NCI-H1092 (cell line): ENCODE results near the gene SIGLEC7.

Experiments
- DNase-seq: peaks from one replicate; lab custom pipeline; 2025; lab: John Stamatoyannopoulos, UW

The SIGLEC7 gene

DNA sequence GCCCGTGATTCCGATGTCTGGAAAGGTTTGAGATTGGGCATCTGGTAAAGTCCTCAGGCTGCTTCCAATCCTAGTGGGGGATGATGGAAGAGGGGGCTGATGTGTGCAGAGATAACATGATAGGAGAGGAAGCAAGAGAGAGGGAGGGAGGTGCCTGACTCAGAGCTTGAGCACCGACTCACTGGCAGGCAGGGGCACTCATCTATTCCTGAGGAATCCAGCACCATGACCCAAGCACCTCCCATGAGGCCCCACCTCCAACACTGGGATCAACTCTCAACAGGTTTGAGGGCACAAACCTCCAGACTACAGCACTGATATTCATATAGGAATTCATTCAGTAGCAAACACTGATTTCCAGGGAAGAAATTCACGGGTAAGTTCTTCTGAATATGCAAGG, 23.0 kb upstream of the SIGLEC7 start:
- DNase-seq = no peak

DNA sequence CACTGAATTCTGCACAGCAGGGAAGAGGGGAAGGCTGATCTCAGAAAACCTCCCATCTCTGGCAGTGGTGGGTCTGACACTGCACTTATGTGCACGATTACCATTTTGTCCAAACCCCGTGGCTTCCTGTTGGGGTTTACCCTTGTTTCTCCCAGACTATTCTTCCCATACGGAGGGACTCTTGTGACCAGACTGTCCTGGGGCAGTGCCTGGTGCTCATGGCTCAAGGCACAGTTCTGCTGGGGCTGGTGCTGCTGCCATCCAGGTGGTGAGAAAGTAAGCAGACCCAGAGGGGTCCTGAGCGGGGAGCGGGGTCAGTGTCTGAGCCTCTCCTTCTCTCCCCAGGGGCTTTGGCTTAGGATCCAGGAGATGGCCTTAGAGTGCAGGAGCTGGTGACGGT, 22.5 kb upstream of the SIGLEC7 start:
- DNase-seq = no peak

DNA sequence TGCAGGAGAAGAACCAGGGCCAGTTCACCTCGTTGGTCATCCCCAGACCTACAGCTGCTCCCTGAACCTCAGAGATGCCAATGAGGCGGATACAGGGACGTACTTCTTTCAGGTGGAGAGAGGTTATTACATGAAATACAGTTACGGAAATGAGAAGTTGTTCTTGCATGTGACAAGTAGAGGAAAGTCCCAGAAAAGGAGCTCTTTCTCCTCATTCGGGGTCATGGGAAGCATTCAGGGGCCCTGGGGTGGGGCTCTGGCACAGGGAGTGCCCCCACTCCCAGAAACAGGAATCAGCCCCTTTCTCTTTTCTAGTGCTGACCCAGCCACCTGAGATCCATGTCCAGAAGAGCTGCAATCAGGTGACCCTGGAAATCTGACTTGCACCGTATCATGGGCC, 21.9 kb upstream of the SIGLEC7 start:
- no peak for DNase-seq

DNA sequence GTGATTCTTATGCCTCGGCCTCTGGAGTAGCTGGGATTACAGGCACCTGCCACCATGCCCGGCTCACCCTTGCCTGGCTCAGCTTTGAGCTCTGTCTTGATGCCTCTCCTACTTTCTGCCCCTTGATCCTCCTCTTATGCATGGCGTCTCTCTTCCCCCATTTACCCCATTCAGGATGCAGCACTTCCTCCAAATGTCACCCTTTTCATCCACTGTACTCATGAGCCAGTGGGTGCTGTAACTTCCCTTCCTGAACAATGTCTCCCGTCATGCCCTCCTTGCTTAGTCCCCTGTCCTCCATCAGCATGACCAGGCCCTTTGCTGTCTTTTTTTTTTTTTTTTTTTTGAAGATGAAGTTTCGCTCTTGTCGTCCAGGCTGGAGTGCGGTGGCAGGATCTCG, 20.8 kb upstream of the SIGLEC7 start:
- DNase-seq = no peak

DNA sequence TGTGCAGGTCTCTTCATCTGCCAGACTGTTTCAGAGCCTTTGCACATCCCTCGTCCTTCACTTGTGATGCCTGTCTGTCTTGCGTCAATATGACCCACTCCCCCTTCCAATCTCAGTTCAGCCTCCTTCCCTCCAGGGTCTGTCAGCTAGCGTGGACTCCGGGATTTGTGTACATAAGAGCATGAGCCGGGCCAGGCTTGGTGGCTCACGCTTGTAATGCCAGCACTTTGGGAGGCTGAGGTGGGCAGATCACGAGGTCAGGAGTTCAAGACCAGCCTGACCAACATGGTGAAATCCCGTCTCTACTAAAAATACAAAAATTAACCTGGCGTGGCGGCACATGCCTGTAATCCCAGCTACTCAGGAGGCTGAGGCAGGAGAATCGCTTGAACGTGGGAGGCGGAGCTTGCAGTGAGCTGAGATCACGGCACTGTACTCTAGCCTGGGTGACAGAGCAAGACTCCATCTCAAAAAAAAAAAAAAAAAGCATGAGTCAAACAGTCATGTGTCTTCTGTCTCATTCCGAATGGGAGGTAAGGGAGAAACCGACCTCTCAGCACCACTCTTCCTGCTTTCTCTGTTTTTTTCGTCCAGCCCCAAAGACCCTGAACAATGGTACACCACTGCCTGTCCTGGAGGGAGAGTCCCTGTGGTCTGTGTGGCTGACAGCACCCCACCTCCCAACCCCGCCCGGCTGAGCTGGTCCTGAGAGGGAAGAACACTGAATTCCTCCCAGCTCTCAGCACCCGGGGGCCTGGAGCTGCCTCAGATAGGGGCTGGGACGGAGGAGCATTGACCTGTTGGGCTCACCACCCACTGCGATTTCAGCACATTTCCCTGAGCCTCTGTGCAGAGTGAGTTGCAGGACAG, 19.8 kb upstream of the SIGLEC7 start:
- no peak for DNase-seq

DNA sequence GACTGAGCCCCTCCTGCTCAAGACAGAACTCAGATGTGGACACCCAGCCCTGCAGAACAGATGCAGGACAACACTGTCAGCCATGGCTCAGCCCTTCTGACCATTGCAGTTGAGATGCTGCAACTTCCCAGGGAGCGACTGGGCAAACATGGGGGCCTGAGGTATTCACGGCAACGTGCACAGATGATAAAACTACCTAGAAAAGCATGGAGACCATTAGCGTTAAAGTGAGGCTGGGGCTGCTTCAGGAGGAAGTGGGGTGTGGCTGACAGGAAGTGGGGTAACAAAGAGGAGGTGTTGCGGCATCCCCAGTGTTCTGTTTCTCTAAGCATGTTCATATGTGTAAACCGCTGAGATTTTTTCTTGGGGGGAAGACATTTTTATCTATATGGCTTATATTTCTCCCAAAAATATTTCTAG, 18.7 kb upstream of the SIGLEC7 start:
- no peak for DNase-seq

DNA sequence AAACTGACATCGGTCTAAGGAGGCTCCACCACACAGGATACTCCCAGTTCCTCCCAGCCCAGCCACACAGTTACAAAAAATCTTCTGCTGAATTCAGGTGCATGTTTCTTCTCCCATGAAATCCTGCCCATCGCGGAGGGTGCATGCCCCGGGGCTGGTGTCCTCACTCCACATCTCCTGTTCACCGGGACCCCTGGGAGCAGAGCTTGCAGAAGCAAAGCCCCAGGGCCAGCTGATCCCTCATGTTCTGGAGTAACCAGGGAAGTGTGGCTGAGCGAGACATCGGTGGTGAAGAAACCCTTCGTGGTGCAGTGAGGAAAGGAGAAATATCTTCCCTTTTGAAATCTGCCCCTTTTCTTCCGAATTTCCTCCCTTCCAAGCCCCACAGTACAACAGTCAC, 18.3 kb upstream of the SIGLEC7 start:
- no peak for DNase-seq

DNA sequence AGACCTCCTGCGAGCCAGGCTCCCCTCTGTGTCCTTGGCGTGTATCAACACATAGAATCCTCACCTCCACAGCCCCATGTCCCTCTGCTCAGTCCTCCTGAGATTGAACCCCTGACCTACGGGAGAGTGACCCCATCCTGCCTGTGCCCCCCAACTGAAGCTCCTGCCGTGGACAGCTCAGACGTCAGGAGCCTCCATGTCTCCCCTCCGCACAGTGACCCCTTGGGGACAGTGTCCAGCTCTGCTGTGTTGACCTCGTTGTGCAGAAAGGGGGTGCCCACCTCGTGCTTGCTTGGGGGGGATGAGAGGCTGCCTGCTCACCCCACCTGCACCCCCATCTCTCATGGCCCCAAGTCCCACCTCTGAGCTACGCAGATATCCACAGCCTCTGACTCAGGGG, 17.9 kb upstream of the SIGLEC7 start:
- no peak for DNase-seq

DNA sequence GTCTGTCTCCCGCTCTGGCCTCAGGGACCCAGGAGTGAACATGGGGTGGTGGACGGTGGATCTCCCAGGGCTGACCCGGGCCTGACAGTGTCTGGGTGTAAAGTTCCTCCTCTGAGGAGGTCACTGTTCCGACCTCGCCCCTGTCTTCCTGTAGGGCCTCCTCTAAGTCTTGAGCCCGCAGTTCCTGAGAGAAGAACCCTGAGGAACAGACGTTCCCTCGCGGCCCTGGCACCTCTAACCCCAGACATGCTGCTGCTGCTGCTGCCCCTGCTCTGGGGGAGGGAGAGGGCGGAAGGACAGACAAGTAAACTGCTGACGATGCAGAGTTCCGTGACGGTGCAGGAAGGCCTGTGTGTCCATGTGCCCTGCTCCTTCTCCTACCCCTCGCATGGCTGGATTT, 17.4 kb upstream of the SIGLEC7 start, which contains the start of gene SIGLEC9:
Gene SIGLEC9, plus strand, starts transcription at position 178 of the 400 bp plus-strand sequence. Its CDS starts 69 bp downstream, at position 247.
- no peak for DNase-seq

DNA sequence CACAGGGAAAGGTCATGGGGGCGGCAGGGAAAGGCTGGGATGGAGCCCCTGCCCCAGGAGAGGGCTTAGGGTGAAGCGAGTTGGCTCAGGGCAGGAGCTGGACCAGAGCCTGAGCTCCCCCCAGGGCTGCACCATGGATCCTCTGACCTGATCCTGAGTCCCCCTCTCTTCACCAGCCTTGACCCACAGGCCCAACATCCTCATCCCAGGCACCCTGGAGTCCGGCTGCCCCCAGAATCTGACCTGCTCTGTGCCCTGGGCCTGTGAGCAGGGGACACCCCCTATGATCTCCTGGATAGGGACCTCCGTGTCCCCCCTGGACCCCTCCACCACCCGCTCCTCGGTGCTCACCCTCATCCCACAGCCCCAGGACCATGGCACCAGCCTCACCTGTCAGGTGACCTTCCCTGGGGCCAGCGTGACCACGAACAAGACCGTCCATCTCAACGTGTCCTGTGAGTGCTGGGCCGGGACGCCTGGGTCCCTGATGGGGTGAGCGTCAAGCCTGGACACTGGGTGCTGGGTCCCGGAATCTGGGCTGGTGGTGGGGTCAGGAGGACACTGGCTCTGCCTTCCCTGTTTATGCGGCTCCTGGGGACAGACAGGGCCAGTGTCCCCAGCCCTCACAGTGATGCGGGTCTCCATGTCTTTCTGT, 16.6 kb upstream of the SIGLEC7 start:
- no peak for DNase-seq

DNA sequence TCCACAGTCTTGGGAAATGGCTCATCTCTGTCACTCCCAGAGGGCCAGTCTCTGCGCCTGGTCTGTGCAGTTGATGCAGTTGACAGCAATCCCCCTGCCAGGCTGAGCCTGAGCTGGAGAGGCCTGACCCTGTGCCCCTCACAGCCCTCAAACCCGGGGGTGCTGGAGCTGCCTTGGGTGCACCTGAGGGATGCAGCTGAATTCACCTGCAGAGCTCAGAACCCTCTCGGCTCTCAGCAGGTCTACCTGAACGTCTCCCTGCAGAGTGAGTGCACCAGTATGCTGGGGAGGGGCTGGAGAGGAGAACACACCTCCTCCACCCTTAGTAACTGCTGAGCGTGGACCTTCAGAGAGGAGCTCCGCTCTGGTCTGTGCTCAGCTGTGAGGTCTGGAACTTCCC, 15.1 kb upstream of the SIGLEC7 start:
- no peak for DNase-seq

DNA sequence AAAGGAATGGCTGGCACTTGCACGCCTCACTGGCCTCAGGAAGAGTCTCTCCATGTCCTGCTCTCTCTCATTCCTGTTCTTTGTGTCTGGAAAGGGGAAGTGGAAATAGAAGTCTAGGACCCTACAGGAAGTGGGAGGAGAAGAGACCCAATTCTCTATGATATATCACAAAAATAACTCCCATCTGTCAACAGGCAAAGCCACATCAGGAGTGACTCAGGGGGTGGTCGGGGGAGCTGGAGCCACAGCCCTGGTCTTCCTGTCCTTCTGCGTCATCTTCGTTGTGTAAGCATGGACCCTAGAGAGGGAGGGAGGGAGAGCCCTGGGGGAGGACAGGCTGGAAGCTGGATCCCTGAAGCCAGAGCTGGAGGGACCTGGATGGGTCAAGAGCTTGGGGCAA, 14.3 kb upstream of the SIGLEC7 start:
- DNase-seq = no peak

DNA sequence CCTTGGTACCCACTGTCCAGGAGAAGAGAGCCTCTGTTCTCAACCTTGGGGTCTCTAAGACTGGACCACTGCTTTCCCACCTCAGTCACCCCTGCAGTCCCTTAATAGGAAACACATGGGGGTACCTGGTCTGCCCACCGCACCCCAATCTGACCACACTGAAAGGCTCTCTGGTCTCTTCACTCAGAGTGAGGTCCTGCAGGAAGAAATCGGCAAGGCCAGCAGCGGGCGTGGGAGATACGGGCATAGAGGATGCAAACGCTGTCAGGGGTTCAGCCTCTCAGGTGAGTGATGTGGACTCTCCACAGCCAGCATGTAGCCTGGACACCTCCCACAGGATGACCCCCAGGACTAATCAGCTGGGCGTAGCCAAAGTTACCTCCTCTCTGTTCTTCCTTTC, 13.9 kb upstream of the SIGLEC7 start:
- DNase-seq = no peak

DNA sequence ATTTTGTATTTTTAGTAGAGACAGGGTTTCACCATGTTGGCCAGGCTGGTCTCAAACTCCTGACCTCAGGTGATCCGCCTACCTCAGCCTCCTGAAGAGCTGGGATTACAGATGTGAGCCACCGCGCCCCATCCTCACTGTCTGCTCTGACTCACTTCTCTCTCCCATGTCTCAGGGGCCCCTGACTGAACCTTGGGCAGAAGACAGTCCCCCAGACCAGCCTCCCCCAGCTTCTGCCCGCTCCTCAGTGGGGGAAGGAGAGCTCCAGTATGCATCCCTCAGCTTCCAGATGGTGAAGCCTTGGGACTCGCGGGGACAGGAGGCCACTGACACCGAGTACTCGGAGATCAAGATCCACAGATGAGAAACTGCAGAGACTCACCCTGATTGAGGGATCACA, 12.4 kb upstream of the SIGLEC7 start:
- DNase-seq = no peak

DNA sequence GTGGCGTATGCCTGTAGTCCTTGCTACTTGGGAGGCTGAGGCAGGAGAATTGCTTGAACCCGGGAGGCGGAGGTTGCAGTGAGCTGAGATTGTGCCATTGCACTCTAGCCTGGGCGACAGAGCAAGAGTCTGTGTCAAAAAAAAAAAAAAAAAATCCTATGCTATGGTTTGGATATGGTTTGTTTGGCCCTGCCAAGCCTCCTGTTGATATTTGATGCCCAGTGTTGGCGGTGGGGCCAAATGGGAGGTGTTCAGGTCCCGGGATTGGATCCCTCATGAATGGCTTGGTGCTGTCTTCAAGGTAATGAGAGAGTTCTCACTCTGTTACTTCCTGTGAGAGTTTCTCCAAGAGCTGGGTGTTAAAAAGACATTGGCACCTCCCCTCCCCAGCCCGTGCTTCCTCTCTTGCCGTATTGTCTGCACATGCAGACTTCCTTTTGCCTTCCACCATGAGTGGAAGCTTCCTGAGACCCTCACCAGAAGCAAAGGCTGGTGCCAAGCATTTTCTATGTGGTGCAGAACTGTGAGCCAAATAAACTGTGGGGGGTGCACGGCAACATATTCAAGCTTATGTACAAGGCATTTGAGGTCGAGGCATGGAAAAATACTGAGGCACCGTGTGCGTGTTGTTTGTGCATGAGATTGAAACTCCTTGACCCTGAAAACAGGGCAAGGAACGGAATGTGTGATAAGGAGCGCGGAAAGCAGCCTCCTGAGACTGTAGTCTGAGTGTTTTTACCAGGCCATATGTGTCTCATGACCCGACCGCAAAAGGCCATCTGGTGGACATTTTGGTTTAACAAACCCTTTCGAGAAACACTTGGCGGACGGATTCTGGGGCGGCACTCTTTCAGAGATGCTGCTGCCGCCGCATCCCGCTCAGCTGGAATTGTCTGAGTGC, 10.1 kb upstream of the SIGLEC7 start:
- DNase-seq = no peak

DNA sequence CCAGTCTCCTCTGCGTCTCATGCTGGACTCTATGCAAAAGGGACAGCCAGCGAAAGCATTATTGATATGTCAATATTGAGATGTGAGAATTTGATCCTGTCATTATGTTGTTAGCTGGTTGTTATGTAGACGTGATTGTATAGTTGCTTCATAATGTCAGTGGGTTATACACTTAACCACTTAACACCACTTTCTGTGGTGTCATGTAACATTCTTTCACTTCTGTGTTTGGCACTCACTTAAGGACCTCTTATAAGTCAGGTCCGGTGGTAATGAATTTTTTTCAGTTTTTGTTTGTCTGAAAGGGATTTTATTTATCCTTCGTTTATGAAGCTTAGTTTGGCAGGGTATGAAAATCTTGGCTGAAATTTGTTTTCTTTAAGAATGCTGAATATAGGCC, 7.1 kb upstream of the SIGLEC7 start:
- no peak for DNase-seq

DNA sequence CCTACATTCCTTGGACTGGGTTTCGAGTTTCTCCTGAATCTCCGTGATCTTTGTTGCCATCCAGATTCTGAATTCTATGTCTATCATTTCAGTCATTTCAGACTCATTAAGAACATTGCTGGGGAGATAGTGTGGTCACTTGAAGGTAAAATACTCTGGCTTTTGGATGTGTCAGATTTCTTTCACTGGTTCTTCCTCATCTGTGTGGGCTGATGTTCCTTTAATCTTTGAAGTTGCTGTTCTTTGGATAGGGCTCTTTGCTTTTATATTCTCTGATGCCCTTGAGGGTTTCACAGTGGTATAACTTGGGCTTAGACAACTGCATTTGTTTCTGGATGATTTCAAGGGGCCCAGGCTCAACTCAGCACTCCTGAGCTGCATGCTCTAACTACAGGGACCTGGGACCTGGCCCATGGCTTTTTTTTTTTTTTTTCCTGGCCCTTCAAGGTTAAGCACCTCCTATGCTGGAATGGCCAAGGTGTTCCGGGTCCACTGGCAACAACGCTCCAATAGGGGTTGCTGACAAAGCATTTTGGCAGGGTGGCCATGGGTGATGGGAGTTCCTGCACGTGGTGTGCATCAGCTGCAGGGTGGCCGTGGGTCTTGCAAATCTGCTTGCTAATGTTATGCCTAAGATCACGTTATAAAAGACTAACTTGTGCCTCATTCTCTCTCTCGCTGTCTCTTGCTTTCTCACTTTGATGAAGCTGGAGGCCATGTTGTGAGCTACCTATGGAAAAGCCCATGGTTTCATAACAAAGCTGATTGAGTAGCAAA, 5.9 kb upstream of the SIGLEC7 start:
- no peak for DNase-seq

DNA sequence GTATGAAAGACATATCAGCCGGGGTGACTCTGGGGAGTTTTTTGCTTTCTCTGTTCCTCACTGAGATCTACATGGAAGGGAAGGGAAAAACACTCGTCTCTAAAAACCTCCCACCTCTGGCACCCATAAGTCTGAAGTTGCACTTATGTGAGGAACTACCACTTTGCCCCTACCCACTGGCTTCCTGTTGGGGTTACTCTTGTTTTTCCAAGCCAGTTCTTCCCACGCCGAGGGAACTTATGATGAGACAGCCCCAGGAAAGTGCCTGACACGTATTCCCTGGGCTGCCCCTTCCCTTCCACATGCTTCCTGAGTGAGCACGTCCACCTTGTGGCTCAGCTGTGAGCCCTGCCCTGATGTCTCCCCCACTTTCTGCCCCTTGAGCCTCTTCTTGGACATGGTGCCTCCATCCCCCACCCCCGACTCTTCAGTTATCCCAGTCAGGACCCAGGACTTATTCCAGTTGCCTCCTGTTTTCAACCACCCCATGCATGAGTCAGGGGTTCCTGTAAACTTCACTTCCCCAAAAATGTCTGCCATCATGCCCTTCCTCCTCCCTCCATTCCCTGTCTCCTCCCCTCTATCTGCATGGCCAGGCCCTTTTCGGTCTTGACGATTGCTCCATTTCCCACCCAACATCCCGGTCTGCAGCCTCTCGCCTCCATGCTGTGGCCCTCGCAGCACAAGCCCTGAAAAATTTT, 5.1 kb upstream of the SIGLEC7 start:
- DNase-seq = no peak

DNA sequence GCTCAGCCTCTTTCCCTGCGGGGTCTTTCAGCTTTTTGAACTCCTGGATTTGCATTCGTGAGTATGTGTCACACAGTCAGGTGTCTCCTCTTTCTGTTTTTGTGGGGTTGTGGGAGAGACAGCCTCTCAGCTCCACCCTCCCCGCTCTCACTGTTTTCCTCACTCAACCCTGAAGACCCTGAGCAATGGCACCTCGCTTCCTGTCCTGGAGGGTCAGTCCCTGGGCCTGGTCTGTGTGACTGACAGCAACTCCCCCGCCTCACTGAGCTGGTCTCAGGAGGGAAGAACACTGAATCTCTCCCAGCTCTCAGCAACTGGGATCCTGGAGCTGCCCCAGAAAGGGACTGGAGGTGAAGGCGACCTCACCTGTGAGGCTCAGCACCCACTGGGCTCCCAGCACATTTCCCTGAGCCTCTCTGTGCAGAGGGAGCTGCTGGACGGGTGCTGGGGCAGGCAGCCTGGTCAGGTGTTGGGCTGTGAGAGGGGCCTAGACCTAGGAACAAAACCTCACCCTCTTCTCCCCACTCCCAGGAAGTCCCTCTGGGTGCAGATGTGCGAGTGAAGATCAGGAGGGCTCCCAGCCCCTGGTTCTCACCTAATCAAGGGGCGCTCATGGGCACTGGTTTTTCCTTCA, 4.2 kb upstream of the SIGLEC7 start:
- no peak for DNase-seq

DNA sequence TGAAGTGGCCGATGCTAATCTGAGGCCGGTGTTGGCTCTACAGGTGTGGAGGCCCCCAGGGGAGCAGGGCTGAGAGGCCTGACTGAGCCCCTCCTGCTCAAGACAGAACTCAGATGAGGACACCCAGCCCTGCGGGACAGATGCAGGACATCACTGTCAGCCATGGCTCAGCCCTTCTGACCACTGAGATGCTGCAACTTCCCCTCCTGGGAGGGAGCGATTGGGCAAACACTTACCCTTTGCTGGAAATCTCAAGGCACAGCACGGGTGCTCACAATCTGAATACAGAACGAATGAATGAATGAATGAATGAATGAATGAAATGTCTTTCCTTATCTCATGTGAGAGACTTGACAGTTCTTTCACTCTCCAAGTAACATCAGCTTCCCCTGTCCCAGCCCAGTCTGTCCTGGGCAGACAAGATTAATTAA, 3.5 kb upstream of the SIGLEC7 start:
- no peak for DNase-seq
